GM13976 (cell line): ENCODE measurements around the gene TGFB2.

Experiments
- DNase-seq: peaks from one replicate; pipeline ENCODE4 v3.0.0; 2012; ENCODE audit warnings: low spot score
- in situ Hi-C: fragments of 300-500 bp; cut with MboI; formaldehyde crosslinking; loops from one replicate; pipeline ENCODE4 v1.12.0; 2022; ENCODE audit warnings: low sequenced_read_pairs, mixed read lengths, inconsistent platforms; ENCODE audit not compliant: unreplicated experiment
- TF ChIP-seq, protein P1 (sequence below): IDR thresholded peaks from 2 replicates; pipeline ENCODE4 v1.5.1; 2012; ENCODE audit warnings: borderline replicate concordance, mild to moderate bottlenecking; ENCODE audit not compliant: insufficient read depth; ENCODE audit errors: extremely low read depth, missing control alignments, control extremely low read depth

The TGFB2 gene

DNA sequence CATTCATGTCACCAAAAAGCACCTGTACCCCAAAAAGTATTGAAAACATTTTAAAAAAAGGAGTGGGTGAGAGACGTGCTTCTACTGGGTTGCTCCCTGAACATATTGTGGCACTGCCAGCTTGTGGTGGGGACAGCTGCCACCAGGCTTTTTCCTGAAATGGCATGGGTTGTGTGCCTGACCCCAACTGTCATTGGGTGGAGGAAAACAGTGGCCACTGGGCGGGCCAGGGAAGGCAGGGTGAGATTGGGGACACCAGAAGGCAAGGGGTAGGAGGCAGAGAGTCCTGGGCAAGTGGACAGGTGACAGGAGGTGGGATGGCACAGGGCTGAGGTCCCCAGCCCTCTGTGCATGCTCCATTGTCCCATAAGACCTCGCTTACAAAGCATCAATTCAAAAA is 55.5 kb downstream of the TGFB2 start:
- TF ChIP-seq, protein P1, sequence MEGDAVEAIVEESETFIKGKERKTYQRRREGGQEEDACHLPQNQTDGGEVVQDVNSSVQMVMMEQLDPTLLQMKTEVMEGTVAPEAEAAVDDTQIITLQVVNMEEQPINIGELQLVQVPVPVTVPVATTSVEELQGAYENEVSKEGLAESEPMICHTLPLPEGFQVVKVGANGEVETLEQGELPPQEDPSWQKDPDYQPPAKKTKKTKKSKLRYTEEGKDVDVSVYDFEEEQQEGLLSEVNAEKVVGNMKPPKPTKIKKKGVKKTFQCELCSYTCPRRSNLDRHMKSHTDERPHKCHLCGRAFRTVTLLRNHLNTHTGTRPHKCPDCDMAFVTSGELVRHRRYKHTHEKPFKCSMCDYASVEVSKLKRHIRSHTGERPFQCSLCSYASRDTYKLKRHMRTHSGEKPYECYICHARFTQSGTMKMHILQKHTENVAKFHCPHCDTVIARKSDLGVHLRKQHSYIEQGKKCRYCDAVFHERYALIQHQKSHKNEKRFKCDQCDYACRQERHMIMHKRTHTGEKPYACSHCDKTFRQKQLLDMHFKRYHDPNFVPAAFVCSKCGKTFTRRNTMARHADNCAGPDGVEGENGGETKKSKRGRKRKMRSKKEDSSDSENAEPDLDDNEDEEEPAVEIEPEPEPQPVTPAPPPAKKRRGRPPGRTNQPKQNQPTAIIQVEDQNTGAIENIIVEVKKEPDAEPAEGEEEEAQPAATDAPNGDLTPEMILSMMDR = no peak
- DNase-seq = no peak
- in situ Hi-C loops = no loop called here

DNA sequence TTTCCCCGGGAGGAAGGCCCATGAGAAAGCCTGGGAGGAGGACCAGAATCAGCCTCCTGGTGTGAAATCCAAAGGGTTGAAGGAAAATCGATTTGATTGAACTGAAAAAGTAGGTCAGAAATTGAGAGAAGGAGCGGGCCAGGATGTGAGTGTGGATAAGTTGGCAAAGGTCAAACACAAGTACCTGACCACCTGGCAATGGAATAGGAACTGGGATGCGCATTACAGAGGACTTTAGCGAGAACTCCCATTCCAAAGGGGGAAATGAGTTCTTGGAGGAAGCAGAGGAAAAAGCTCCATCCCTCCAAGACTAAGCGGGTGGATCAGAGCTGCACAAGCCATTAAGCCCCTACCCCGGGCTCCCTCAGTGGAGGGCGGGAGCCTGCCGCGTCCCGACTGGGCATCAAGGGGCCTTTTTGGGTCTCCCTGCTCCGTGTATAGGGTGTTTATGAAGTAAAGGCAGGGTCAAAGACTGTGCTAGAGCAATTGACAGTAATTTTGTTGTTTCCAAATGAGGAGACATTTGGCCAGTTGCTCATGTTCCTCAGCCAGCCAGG is 56.4 kb downstream of the TGFB2 start:
- in situ Hi-C loops = no loop called here
- TF ChIP-seq, protein P1 = no peak
- no peak for DNase-seq

DNA sequence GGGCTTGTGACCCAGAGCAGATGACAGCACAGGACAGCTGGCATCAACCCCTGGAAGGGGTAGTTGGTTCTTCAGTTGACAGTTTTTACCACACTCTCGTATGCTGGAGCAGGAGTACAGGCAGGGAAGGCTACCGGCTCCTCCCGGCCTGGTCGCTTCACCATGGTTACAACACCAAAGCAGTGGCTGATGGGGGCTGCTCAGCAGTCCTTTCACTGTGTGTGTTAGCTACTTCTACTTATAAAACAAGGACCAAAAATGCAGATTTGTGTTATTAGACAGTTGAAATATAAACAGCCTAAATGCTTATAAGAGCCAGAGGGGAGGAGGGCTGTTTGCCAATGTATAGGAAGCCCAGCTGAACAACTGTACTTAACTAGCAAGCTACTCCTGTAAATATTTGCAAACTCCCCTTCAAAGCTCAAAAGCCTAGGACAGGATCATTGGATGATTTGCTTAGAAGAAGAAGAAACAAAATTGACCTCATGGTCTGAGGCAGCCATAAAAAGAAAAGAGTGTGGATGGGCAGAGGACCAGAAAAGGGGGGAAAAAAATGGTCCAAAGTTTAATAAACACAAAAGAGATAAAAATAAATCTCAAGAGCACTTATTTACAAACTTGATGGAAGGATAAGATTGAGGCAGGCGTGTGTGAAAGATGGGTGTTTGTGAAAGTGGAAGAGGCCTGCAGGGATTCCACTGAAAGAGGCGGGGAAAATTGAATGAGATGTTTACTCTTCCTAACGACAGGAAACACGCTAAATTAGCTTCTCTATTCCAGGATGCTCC is 57.1 kb downstream of the TGFB2 start:
- TF ChIP-seq, protein P1 = no peak
- no peak for DNase-seq
- in situ Hi-C loops = no loop called here

DNA sequence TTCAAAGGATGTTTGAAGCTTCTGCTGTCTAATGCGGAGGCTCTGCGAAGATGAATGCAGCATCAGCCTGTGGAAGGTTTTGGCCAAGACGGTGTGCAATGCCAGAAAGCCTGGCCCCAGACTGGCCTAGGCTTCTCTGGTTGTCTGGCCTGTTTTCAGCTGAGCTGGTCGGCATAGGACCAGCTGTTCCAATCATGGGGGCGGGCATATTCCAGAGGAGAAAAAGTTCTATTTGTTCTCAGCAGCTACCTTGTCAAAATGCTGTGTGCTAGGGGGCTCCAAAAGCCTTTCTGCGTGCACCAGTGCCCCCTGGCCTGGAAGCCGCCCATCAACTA is 57.6 kb downstream of the TGFB2 start:
- no peak for DNase-seq
- TF ChIP-seq, protein P1 = no peak
- in situ Hi-C loops = no loop called here

DNA sequence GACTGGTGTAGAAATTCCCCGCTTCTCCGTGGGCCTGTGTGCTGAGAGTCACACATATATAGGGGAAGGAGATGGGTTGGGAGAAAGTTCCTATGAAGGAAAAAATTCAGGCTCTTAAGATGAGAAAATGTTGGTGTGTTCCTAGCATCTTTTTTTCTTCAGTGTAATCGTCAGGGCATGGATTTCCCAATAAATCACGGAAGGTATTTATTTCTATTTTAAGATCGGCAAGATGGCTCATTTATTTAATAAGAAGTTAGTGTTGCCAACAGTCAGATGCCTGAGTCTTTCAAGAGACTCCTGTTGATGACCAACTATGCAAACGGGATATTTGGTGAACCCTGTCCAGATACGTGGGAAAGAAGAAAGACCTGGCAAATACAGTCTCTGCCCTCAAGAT is 58.2 kb downstream of the TGFB2 start:
- in situ Hi-C loops = no loop called here
- no peak for DNase-seq
- TF ChIP-seq, protein P1 = no peak

DNA sequence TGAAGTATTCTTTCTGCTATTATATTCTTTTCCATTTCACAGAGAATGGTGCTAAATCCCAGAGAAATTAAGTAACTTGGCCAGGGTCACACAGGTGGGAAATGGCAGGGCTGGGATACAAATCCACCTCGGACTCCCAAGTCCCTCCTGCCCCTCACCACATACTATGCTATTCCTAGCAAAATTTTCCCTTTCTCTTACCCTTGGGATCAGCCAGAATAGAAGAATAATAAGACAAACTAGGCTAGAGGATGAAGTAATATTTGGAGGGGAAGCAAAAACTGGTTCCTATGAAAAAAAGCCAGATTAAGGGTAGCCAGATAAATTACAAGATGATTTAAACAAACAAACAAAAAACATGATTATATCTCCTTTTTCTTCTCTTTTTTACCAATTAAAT is 62.5 kb downstream of the TGFB2 start:
- TF ChIP-seq, protein P1 = no peak
- no peak for DNase-seq
- in situ Hi-C loops = no loop called here
